NCI-H2107 treated with DMSO at 0.1 percent for 48 hours (cell line): Measurements from ENCODE around the gene AKNA.

ENCODE experiments used
- DNase-seq: peaks from one replicate; lab custom pipeline; 2025; ENCODE audit not compliant: unreplicated experiment; lab: John Stamatoyannopoulos, UW

The AKNA gene

DNA sequence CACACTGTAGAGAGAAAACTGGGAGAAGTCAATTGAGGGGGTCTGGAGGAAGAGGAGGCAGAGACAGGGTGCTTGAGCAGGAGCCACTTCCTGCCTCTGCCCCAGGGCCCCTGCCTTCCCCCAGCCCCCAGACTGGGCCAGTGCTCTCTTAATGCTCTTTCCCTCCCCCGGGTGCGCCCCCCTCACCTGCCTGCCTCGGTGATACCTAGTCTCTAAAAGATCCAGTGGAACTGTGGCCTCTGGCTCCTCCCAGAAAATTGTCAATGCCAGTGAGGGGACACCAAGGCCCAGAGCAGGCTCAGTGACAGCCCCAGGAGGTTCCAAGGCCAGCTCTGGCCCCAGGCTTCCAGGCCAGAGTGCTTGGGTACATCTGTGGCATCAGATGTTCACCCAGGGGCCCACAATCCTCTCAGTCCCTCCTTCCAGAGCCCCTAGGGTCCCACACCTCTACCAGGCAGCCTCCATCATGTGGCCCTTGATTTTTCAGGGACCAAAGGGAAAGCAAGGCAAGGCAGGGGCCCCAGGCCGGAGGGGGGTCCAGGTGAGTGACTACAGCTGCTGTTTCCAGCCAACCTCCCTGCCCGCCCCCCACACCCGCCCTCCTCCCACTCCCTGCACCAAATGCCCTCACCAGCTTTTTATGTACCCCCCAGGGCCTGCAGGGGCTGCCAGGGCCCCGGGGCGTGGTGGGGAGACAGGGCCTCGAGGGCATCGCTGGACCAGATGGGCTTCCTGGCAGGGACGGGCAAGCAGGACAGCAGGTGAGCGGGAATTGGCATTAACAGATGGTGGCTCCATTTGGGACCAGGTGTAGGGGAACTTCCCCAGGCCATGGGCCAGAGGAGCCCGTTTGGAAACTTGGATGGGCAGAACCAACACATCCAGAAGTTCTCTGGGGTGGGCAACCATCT is 98.0 kb downstream of the AKNA start:
- no peak for DNase-seq

DNA sequence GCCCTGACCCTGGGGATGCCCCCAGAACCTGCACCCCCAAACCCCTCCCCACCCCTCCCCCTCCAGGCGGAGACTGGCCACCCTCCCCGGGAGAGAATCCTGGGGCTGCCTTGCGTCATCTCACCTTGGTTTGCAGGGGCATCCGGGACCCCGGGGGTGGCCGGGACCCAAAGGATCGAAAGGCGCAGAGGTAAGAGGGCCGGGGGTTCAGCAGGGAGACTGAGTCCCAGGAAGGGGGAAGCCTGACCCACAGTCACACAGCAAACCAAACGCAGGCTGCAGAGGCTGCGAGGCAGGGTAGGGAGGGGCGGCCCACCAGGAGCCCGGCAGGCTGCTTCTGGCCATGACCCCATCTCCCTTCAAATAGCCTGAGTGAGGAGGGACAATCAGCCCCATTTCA is 98.7 kb downstream of the AKNA start:
- no peak for DNase-seq

DNA sequence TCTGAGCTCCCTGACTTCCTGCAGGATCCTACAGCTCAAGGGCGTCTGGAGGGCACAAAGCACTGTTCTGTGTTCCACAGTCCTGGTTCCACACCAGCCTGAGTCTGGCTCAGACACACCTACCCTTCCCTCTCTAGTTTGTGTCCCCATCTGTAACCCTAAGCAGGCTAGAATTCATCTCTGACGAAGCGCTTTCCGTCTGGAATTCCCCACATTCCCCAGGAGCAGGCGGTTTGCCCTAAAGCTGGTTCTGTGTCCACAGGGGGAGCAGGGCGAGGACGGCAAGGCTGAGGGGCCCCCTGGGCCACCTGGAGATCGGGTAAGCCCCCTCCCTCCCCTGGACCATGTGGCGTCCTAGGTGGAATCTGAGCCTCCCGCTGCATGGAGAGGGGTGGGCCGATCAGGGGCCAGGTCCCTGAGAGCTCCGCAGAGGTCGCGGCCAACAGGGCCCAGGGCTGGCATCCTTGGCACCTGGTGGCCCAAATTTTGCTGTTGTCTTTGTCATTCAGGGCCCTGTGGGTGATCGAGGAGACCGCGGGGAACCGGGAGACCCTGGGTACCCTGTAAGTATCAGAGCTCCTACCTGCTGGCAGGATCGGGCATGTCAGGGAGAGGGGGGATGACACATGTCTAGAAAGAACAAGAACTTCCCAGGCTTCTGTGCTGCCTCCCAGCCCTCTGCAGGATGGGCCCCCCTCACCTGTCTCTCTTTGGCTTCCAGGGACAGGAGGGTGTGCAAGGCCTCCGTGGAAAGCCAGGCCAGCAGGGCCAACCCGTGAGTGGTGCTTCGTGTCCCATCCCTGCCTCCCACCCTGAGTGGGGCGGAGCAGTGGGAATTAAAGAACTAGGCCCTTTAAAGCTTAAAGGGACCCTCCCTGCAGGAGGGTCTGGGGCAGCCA is 99.3 kb downstream of the AKNA start:
- DNase-seq = no peak

DNA sequence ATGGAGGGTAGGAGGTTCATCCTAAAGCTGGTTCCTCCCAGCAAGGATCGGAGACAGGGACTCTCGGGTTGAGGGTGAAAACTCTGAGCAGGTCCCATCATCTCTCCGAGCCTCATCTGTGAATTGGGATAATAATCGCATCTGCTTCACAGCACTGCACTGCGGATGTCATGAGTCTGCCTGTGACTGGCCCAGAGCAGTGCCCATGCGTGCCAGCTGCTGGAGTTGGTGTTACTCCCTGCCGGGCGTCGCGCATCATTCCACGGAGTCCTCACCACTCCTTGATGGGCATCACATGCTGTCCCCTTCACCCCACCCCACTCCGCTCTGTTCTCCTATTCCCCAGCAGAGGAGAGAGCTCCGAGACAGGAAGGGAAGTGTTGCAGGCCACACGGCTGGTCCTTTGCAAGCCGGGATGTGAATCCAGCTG is 100.0 kb downstream of the AKNA start:
- no peak for DNase-seq

DNA sequence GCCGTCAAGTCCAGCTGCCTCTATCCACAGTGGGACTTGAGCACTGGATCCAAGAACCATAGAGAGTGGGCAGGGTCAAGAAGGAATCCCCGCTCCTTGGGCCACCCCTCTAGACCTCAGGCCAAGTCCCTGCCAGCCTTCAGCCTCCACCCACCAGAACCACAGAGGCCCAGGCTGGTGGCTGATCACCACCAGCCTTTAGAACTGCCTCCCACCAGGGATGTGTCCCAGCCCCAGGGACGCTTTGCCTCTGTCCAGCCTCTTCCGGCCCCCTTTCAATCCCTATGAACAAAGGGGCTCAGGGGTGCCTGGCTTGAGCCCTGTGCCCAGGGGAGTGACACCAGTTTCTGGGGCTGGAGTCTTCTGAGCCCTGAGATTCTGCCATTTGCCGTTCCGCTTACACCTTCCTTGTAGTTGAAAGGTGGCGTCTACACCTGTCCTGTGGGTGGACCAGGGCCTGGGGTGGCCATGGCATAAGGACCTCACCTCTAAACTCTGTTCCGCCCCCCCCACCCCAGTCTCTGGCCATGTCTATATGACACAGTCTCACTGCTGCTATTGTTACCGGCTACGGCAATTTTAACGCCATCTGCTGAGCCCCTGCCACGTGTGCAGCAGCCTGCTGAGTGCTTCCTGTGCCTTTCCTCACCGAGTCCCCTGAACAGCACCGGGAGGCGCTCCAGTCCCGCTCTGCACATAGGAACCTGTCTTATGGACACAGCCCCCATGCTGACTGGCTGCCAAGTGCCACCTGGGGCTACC is 100.6 kb downstream of the AKNA start:
- no peak for DNase-seq

DNA sequence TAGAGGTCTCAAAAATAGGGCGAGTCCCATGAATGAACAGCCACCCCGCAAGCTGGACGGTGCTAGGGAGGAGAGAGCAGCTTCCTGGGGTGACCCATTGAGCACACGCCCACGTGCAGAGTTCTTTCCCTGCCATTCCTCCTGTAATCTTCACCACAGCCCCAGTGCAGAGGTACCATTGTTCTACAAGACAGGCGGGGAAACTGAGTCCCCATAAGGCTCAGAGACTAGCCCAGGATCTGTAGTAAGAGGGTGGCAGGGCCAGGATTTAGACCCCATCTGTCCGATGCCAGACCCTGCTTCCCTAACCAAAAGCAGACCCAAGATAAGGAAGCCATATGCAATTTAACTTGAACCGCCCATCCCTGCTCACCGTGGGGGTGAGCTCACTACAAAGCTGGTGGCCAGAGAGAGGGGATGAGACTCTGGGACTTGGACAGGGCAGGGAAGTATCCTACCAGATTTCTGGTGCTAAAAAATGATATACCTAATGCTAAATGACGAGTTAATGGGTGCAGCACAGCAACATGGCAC is 101.6 kb downstream of the AKNA start:
- no peak for DNase-seq

DNA sequence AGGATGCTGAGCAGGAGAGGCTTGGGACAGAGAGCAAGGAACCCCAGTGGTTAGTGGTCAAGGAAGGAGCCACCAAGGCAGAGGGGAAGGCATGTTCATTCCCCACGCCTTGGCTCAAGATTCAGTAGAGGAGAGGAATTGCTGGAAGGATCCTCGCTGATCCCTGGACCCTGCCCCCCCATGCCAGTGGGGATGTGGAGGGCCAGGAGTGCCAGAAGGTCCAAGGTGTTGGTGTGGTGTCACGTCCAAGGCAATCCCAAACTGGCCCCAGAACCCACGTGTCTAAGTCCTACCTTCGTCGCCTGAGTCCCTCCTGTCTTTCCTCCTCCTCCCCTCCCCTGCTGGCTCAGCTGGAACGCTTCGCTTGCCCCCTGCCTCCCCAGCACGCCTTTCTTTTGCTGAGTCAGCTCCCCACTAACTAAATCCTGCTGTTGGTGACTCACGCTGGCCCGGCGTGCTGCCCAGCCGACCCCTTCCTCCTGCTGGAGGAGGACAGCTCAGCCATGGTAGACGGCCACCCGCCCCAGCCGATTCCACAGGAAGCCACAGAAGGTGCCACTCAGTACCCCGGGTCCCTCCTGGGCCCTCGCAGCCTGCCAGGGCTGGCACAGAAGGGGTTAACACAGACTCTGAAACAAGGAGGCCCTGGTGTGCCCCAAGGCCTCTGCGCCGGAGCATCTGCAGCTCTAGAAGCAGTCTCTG is 102.5 kb downstream of the AKNA start:
- DNase-seq = no peak

DNA sequence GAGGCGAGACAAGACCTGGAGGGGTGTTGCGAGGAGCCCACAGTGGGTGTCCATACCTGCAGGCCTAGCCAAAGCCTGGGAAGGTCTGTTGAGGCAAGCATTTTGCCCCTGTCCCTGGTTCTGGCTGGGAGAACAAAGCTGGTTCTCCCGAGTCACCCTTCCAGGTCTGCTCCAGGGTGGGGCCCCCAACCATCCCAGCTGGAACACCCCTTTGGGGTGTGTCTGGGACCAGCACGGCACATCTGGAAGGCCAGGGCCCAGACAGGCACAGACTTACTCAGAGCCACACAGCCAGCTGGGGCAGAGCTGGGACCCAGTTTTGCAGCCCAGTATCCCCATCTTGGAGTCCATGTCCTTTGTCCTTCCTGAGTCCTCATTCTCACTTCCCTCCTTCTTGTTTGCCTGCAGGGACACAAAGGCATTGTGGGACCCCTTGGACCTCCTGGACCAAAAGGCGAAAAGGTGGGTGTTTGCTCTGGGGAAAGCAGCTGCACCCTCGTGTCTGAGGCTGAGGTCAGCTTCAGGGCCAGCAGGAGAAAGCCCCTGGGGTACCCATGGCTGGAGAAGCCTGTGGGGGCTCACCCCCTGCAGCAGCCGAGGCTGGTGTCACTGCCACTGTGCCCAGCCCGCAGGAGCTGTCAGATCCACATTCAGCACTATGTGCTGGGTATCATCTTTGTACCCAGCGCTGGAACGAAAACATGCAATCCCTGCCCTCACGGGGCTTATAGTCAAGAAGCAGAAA is 103.3 kb downstream of the AKNA start:
- no peak for DNase-seq
